ENCODE data around the gene OR10A3. TPM values are rescaled to one million over a fixed set of nuclear protein-coding genes. Genes with fewer than 3 reads are reported as not detected.

The OR10A3 gene
- total and polyA plus RNA-seq, 2 of the 8 experiments (the other 6 are each of a cell fraction or from before 2014, with no cell fraction given), result not detected

DNA sequence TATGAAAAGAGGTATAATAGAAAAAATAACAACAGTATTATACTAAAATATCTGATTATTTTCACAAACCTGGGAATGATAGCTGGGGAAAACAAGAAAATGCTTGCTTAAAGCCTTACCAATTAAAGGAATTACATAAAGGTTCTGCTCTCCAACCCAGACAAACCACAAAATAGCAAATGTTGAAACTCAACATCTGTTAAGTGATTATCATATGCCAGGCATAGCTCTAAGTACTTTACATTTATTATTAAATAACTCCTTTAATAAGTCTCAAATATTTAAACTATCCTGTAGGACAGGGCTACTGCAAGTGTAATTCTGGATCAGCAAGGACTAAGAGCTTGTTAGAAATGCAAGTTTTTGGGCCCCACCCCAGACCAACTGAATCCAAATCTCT, 30.5 kb downstream of the OR10A3 start:
- Histone ChIP-seq H3K4ac (replicated peaks; ENCODE audit: insufficient read length, low read depth, low read length) (no peak overlapping the region), H3K4me2 (ENCODE audit: insufficient read depth in 1 of 2, low read depth in 2 of 2, low read length in 2 of 2) (no peak overlapping the region), H4K20me1 (replicated peaks in 1 of 2; ENCODE audit: control insufficient read depth in 1 of 2, insufficient read depth in 2 of 2, low read length in 2 of 2) (no peaks in the 10 kb centered on the region), H3K27ac (ENCODE audit: low read depth, low read length) (no peak overlapping the region), H3K4me3 (ENCODE audit: extremely low read depth in 1 of 4, insufficient read depth in 2 of 4, low read depth in 3 of 4, low read length in 4 of 4) (no peak overlapping the region), H2BK5ac (ENCODE audit: low read depth, low read length) (0 out of 2 replicates have a peak overlapping the region, but pooled peaks have one; percentile 46), H3K23me2 (ENCODE audit: low read depth, low read length) (no peaks in the 10 kb centered on the region), H2BK120ac (replicated peaks; ENCODE audit: low read depth, low read length) (no peak overlapping the region), H2AFZ (ENCODE audit: low read length) (no peak overlapping the region), H2BK15ac (ENCODE audit: low read length) (no peak overlapping the region), H4K5ac (ENCODE audit: insufficient read length, low read depth, low read length) (no peak overlapping the region), H4K8ac (ENCODE audit: extremely low read depth, insufficient read depth, low read length) (no peak overlapping the region), H3K56ac (replicated peaks; ENCODE audit: insufficient read length, low read depth, low read length) (no peak overlapping the region), H3K9me3 (ENCODE audit: insufficient read depth in 2 of 2, low read depth in 1 of 2, low read length in 1 of 2) (no peaks in the 10 kb centered on the region), H3K79me2 (ENCODE audit: control insufficient read depth in 1 of 2, insufficient read depth in 2 of 2, low read length in 2 of 2) (no peaks in the 10 kb centered on the region), H3K36me3 (ENCODE audit: control insufficient read depth in 2 of 4, insufficient read depth in 4 of 4, low read length in 3 of 4) (no peaks in the 10 kb centered on the region), H4K91ac (replicated peaks; ENCODE audit: insufficient read length, low read length) (no peak overlapping the region), H2AK5ac (ENCODE audit: low read depth, low read length) (no peak overlapping the region), H3K4me1 (replicated peaks in 1 of 4; ENCODE audit: control insufficient read depth in 3 of 4, insufficient read depth in 4 of 4, low read length in 3 of 4) (peaks cover 2 to 13% (median 11%) of the 10 kb centered on the region in 4 experiments; a peak in 6 of 7 replicates), H3K27me3 (replicated peaks in 1 of 4; ENCODE audit: control insufficient read depth in 3 of 4, extremely low read depth in 1 of 4, insufficient read depth in 3 of 4, low read length in 3 of 4) (no peaks in the 10 kb centered on the region), H2BK12ac (ENCODE audit: low read depth, low read length) (no peak overlapping the region), H3K79me1 (ENCODE audit: low read depth, low read length) (no peaks in the 10 kb centered on the region), H3K18ac (ENCODE audit: extremely low read depth, low read length) (no peak overlapping the region), H2BK20ac (ENCODE audit: low read length) (no peak overlapping the region), H3K23ac (ENCODE audit: insufficient read length) (no peak overlapping the region), H3K14ac (ENCODE audit: insufficient read length) (no peak overlapping the region), H3K9ac (replicated peaks in 1 of 4; ENCODE audit: extremely low read depth in 1 of 4, low read depth in 3 of 4, low read length in 3 of 4) (no peak overlapping the region)
- no peak for TF ChIP-seq BCL11A (IDR thresholded peaks at IDR 0.05; ENCODE audit: low read depth in 2 of 2, low read length in 2 of 2)
- no peak for TF ChIP-seq RXRA (IDR thresholded peaks at IDR 0.05; ENCODE audit: insufficient read depth, low read depth, low read length)
- TF ChIP-seq SP2 (IDR thresholded peaks at IDR 0.05; ENCODE audit: low read length), result no peak
- no peak for TF ChIP-seq RFX5 (IDR thresholded peaks at IDR 0.05; ENCODE audit: borderline replicate concordance, low read depth, low read length)
- TF ChIP-seq ATF3 (IDR thresholded peaks at IDR 0.05; ENCODE audit: insufficient read depth, low read depth, low read length), result no peak
- TF ChIP-seq YY1 (IDR thresholded peaks at IDR 0.05; ENCODE audit: low read depth, low read length), result no peak
- TF ChIP-seq CBX8 (IDR thresholded peaks at IDR 0.05; ENCODE audit: borderline replicate concordance, low read depth, low read length), result no peak
- TF ChIP-seq EGR1 (IDR thresholded peaks at IDR 0.05; ENCODE audit: borderline replicate concordance, low read depth, low read length), result no peak
- TF ChIP-seq CHD1 (IDR thresholded peaks at IDR 0.05; ENCODE audit: low read depth, low read length), result no peak
- no peak for TF ChIP-seq SP4 (IDR thresholded peaks at IDR 0.05; ENCODE audit: low read length)
- no peak for TF ChIP-seq SIN3A (conservative IDR thresholded peaks at IDR 0.05 in 1 of 2, IDR thresholded peaks at IDR 0.05 in 1 of 2; ENCODE audit: low read depth in 1 of 2, low read length in 2 of 2)
- TF ChIP-seq TAF7 (optimal IDR thresholded peaks at IDR 0.05; ENCODE audit: borderline replicate concordance, low read depth, low read length), result no peak
- no peak for TF ChIP-seq NANOG (IDR thresholded peaks at IDR 0.05; ENCODE audit: insufficient read depth, low read depth, low read length, poor library complexity, severe bottlenecking)
- no peak for TF ChIP-seq CTBP2 (IDR thresholded peaks at IDR 0.05; ENCODE audit: borderline replicate concordance, insufficient read depth, insufficient read length, low read length)
- FAIRE-seq (no peak), DNase-seq (ENCODE audit: low read depth in 1 of 2, low spot score in 2 of 2) (no peak)
- CTCF ChIA-PET (ENCODE audit: partially characterized antibody), result interaction anchor here (0.8 to 4.4 kb wide), 6 partner anchors 12 to 78 kb away, joined by 3 to 27 read pairs (median 8); partner anchors contain the start of gene EIF3F
- POLR2A ChIA-PET (ENCODE audit: partially characterized antibody), result interaction anchor here (0.8 to 1.2 kb wide), 3 partner anchors 7 to 87 kb away, joined by 3 to 5 read pairs (median 3); partner anchors contain the start of gene EIF3F

All from H1 (cell line).